T-helper 1 cell treated with Interleukin-12 subunit alpha and Interleukin-12 subunit beta and Interleukin-4 antibody, amounts not matched to agents 30 μg/mL and 1 μg/mL, for 36 hours (primary cell): Measurements from ENCODE around the gene ATP2C2.

ENCODE experiments used
- H3K27ac Mint-ChIP-seq: one replicate; pipeline ENCODE4 v1.8.0; 2021; ENCODE audit warnings: mild to moderate bottlenecking, mixed read lengths
- H3K27me3 Mint-ChIP-seq: one replicate; pipeline ENCODE4 v1.8.0; 2021; ENCODE audit warnings: low read depth, mixed read lengths
- H3K36me3 Mint-ChIP-seq: one replicate; pipeline ENCODE4 v1.8.0; 2021; ENCODE audit warnings: low read depth, mixed read lengths
- H3K4me1 Mint-ChIP-seq: one replicate; pipeline ENCODE4 v1.8.0; 2021; ENCODE audit warnings: low read depth, mixed read lengths
- H3K4me3 Mint-ChIP-seq: one replicate; pipeline ENCODE4 v1.8.0; 2021; ENCODE audit warnings: mild to moderate bottlenecking, moderate library complexity, mixed read lengths
- H3K9me3 Mint-ChIP-seq: one replicate; pipeline ENCODE4 v1.8.0; 2021; ENCODE audit warnings: mixed read lengths

The ATP2C2 gene

GRCh38 chr16:84368308-84368996 lies at the start of gene ATP2C2:
Gene ATP2C2 (plus strand): TSS chr16:84368538. CDS start chr16:84368616, 78 bp downstream.
- Mint-ChIP-seq H3K27ac (no peak within 1 kb of the TSS), H3K9me3 (no peaks in the 10 kb centered on the region), H3K36me3 (no peaks in the 10 kb centered on the region), H3K27me3 (peaks cover 58% of the 10 kb centered on the region), H3K4me1 (peaks cover 9% of the 10 kb centered on the region), H3K4me3 (no peak within 1 kb of the TSS)

GRCh38 chr16:84319146-84319760 lies 49.1 kb upstream of the ATP2C2 start:
- H3K4me3 Mint-ChIP-seq: no peak overlapping the region
- no peaks in the 10 kb centered on the region for H3K36me3 Mint-ChIP-seq
- H3K4me1 Mint-ChIP-seq: no peaks in the 10 kb centered on the region
- H3K27ac Mint-ChIP-seq: no peak overlapping the region
- H3K9me3 Mint-ChIP-seq: peaks cover 3% of the 10 kb centered on the region
- H3K27me3 Mint-ChIP-seq: peaks cover 8% of the 10 kb centered on the region

GRCh38 chr16:84320511-84320910 lies 47.8 kb upstream of the ATP2C2 start:
- Mint-ChIP-seq H3K27me3 (peaks cover 2% of the 10 kb centered on the region), H3K4me3 (no peak overlapping the region), H3K9me3 (peaks cover 3% of the 10 kb centered on the region), H3K27ac (no peak overlapping the region), H3K36me3 (no peaks in the 10 kb centered on the region), H3K4me1 (no peaks in the 10 kb centered on the region)

- no peaks in the 10 kb centered on the region for H3K4me1 Mint-ChIP-seq
- H3K27me3 Mint-ChIP-seq: no peaks in the 10 kb centered on the region
- no peak overlapping the region for H3K4me3 Mint-ChIP-seq
- H3K27ac Mint-ChIP-seq: no peak overlapping the region
- no peaks in the 10 kb centered on the region for H3K36me3 Mint-ChIP-seq
- peaks cover 3% of the 10 kb centered on the region for H3K9me3 Mint-ChIP-seq
These were observed 46.4 kb upstream of the ATP2C2 start for GRCh38 chr16:84321932-84322331.

- Mint-ChIP-seq H3K27ac (no peak overlapping the region), H3K27me3 (no peaks in the 10 kb centered on the region), H3K9me3 (peaks cover 1% of the 10 kb centered on the region)
These were observed 45.6 kb upstream of the ATP2C2 start for GRCh38 chr16:84322749-84323148.

GRCh38 chr16:84323606-84324005 lies 44.7 kb upstream of the ATP2C2 start:
- Mint-ChIP-seq H3K4me1 (no peaks in the 10 kb centered on the region), H3K27ac (no peak overlapping the region), H3K36me3 (no peaks in the 10 kb centered on the region), H3K4me3 (no peak overlapping the region), H3K27me3 (no peaks in the 10 kb centered on the region), H3K9me3 (no peaks in the 10 kb centered on the region)

More at GRCh38 chr16:84322749-84323148, 45.6 kb upstream of the ATP2C2 start:
- Mint-ChIP-seq H3K4me1 (no peaks in the 10 kb centered on the region), H3K36me3 (no peaks in the 10 kb centered on the region), H3K4me3 (no peak overlapping the region)

GRCh38 chr16:84324434-84325262 lies 43.7 kb upstream of the ATP2C2 start:
- Mint-ChIP-seq H3K4me3 (no peak overlapping the region), H3K9me3 (no peaks in the 10 kb centered on the region), H3K27me3 (no peaks in the 10 kb centered on the region), H3K27ac (no peak overlapping the region), H3K36me3 (no peaks in the 10 kb centered on the region), H3K4me1 (no peaks in the 10 kb centered on the region)

GRCh38 chr16:84326545-84326944 lies 41.8 kb upstream of the ATP2C2 start:
- Mint-ChIP-seq H3K27ac (no peak overlapping the region), H3K9me3 (no peaks in the 10 kb centered on the region), H3K36me3 (no peaks in the 10 kb centered on the region), H3K4me3 (no peak overlapping the region), H3K4me1 (no peaks in the 10 kb centered on the region), H3K27me3 (no peaks in the 10 kb centered on the region)

- H3K4me1 Mint-ChIP-seq: no peaks in the 10 kb centered on the region
- no peak overlapping the region for H3K27ac Mint-ChIP-seq
- no peaks in the 10 kb centered on the region for H3K36me3 Mint-ChIP-seq
- no peaks in the 10 kb centered on the region for H3K9me3 Mint-ChIP-seq
- H3K27me3 Mint-ChIP-seq: no peaks in the 10 kb centered on the region
- no peak overlapping the region for H3K4me3 Mint-ChIP-seq
These were observed 40.3 kb upstream of the ATP2C2 start for GRCh38 chr16:84327926-84328505.

- no peak overlapping the region for H3K4me3 Mint-ChIP-seq
These were observed 39.3 kb upstream of the ATP2C2 start for GRCh38 chr16:84329016-84329415.

GRCh38 chr16:84329843-84330684 lies 38.3 kb upstream of the ATP2C2 start:
- Mint-ChIP-seq H3K4me1 (no peaks in the 10 kb centered on the region), H3K9me3 (no peaks in the 10 kb centered on the region), H3K27ac (no peak overlapping the region), H3K4me3 (no peak overlapping the region), H3K36me3 (no peaks in the 10 kb centered on the region), H3K27me3 (no peaks in the 10 kb centered on the region)

More at GRCh38 chr16:84329016-84329415, 39.3 kb upstream of the ATP2C2 start:
- Mint-ChIP-seq H3K27me3 (no peaks in the 10 kb centered on the region), H3K36me3 (no peaks in the 10 kb centered on the region), H3K27ac (no peak overlapping the region), H3K9me3 (no peaks in the 10 kb centered on the region), H3K4me1 (no peaks in the 10 kb centered on the region)

- Mint-ChIP-seq H3K36me3 (no peaks in the 10 kb centered on the region), H3K9me3 (peaks cover 5% of the 10 kb centered on the region), H3K4me1 (no peaks in the 10 kb centered on the region), H3K27ac (no peak overlapping the region), H3K27me3 (peaks cover 3% of the 10 kb centered on the region), H3K4me3 (no peak overlapping the region)
These were observed 37.7 kb upstream of the ATP2C2 start for GRCh38 chr16:84330685-84331050.

- Mint-ChIP-seq H3K9me3 (peaks cover 9% of the 10 kb centered on the region), H3K4me1 (no peaks in the 10 kb centered on the region), H3K36me3 (no peaks in the 10 kb centered on the region), H3K27me3 (peaks cover 4% of the 10 kb centered on the region), H3K4me3 (no peak overlapping the region), H3K27ac (no peak overlapping the region)
These were observed 36.1 kb upstream of the ATP2C2 start for GRCh38 chr16:84331998-84332780.
